Mesothelial cell of epicardium (in vitro differentiated cells): ENCODE measurements around the gene ZNF536. TPM values are rescaled to one million over a fixed set of nuclear protein-coding genes. Genes with fewer than 3 reads are reported as not detected.

Experiments used
- DNase-seq, 2 experiments: peaks; one replicate each; pipeline ENCODE4 v3.0.0; 2021; ENCODE audit warnings: low spot score in 2 of 2; ENCODE audit not compliant: unreplicated experiment in 2 of 2
- H3K27ac Mint-ChIP-seq: 2 replicates; pipeline ENCODE4 v1.8.0; 2021; ENCODE audit warnings: mixed read lengths
- H3K27me3 Mint-ChIP-seq: 2 replicates; pipeline ENCODE4 v1.8.0; 2021; ENCODE audit warnings: low read depth, mixed read lengths
- H3K36me3 Mint-ChIP-seq: 2 replicates; pipeline ENCODE4 v1.8.0; 2021; ENCODE audit warnings: mixed read lengths
- H3K4me1 Mint-ChIP-seq: 2 replicates; pipeline ENCODE4 v1.8.0; 2021; ENCODE audit warnings: mixed read lengths
- H3K4me3 Mint-ChIP-seq: 2 replicates; pipeline ENCODE4 v1.8.0; 2021; ENCODE audit warnings: mild to moderate bottlenecking, moderate library complexity, mixed read lengths
- H3K9me3 Mint-ChIP-seq: 2 replicates; pipeline ENCODE4 v1.8.0; 2021; ENCODE audit warnings: mixed read lengths
- total RNA-seq: library from RNA; stranded (reverse); gene quantifications from 3 replicates; pipeline ENCODE4 v1.2.1, GENCODE V29; 2021
- TF ChIP-seq, protein P1 (sequence below): fragments of 200-600 bp; sonication (generic); IDR thresholded peaks from one replicate; pipeline ENCODE4 v1.5.0; 2021; ENCODE audit warnings: antibody characterized with exemption; ENCODE audit not compliant: unreplicated experiment

ZNF536 gene
- total RNA-seq, 1 donor from 2014 or later: 9.2 TPM

DNA sequence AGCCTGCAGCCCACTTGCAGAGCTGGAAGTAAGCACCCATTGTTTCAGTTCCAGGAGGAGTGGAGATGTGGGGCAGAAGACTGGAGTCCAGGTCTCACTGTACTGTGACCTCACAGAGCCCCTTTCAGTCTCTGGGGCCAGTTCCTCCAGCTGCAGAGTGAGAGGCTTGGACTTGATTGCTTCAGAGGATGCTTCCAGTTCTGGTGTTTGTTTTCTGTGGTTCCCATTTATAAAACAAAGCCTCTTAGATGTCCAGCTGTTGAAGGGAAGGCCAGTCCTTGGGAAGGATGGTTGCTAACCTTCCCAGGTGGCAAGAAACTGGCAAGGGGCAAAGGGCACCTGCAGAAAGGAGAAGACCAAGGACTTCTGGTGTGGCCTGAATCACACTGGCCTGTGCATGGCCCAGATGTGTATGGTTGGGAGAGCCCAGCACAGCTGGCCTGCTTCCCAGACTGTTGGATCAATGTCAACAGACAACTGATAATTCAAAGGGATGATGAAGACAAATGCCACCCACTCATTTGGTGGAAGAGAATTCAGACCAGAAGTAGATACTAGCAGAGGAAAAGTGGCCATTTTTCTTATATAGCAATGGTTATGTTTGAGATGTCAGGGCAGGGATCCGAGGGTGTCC lies 218.5 kb downstream of the ZNF536 start:
- Mint-ChIP-seq H3K9me3 (peaks cover 3% of the 10 kb centered on the region), H3K27me3 (peaks cover 53% of the 10 kb centered on the region), H3K4me3 (no peak overlapping the region), H3K27ac (no peak overlapping the region), H3K36me3 (no peaks in the 10 kb centered on the region), H3K4me1 (peaks cover 2% of the 10 kb centered on the region)
- DNase-seq: no peak
- TF ChIP-seq, protein P1, sequence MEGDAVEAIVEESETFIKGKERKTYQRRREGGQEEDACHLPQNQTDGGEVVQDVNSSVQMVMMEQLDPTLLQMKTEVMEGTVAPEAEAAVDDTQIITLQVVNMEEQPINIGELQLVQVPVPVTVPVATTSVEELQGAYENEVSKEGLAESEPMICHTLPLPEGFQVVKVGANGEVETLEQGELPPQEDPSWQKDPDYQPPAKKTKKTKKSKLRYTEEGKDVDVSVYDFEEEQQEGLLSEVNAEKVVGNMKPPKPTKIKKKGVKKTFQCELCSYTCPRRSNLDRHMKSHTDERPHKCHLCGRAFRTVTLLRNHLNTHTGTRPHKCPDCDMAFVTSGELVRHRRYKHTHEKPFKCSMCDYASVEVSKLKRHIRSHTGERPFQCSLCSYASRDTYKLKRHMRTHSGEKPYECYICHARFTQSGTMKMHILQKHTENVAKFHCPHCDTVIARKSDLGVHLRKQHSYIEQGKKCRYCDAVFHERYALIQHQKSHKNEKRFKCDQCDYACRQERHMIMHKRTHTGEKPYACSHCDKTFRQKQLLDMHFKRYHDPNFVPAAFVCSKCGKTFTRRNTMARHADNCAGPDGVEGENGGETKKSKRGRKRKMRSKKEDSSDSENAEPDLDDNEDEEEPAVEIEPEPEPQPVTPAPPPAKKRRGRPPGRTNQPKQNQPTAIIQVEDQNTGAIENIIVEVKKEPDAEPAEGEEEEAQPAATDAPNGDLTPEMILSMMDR: no peak

DNA sequence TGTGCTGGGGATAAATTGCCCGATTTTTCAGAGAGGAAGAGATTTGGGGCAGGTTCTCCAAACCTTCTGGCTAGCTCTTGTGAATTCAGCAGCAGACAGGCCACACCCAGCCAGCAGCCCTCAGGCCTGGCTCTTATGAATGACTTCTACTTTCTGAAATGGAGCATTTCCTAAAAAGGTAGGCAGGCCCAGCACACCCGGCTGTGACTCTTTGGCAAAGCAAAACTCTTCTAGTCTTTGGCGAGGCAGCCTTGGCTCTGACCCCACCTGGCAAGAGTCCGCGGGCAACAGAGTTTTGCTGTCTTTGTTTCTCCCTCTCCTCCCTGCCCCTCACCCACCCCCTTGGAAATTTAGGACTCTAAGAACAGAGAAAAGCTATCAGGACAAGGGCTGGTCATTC lies 221.2 kb downstream of the ZNF536 start:
- no peak overlapping the region for H3K27ac Mint-ChIP-seq
- H3K36me3 Mint-ChIP-seq: no peaks in the 10 kb centered on the region
- H3K27me3 Mint-ChIP-seq: peaks cover 69% of the 10 kb centered on the region
- H3K4me3 Mint-ChIP-seq: no peak overlapping the region
- peaks cover 2% of the 10 kb centered on the region for H3K4me1 Mint-ChIP-seq
- TF ChIP-seq, protein P1: no peak
- DNase-seq: no peak
- H3K9me3 Mint-ChIP-seq: peaks cover 3% of the 10 kb centered on the region

DNA sequence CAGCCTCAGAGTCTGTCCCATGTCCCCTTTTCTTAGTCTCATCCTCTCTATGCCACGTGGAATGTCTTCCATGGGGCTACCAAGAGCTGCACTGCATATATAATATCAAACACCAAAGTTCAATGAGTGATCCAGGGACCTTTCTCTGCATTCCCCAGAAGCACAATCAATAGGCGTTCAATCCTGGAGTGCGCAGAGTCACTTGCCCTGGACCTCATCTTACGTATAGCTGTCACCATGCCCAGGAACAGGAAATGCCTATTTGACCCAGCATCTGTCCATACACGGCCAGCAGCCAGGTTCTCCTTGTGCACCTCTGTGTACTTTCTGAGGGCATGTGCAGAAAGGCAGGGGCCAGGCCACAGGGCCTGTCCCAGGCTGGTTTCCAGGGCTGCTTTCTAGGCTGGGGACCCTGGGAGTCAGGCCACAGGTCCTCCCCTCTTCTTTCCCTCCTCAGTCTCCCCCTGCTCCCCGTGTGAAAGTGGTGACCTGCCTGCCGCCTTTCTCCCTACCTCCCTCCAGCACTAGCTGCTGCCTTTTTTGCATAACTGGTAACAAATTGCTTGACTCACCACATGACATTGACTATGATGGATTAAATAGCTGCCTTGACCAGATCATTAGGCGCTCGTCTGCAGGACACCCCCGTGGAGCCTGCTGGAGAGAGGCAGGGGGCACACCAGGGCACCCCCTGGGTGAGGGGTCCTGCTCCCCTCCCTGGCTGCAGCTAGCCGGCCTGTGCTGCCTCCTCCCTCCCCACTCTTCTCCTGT lies 222.0 kb downstream of the ZNF536 start:
- Mint-ChIP-seq H3K9me3 (peaks cover 3% of the 10 kb centered on the region), H3K27me3 (peaks cover 70% of the 10 kb centered on the region), H3K4me3 (no peak overlapping the region), H3K36me3 (no peaks in the 10 kb centered on the region), H3K27ac (no peak overlapping the region), H3K4me1 (peaks cover 2% of the 10 kb centered on the region)
- TF ChIP-seq, protein P1: no peak
- DNase-seq: no peak

DNA sequence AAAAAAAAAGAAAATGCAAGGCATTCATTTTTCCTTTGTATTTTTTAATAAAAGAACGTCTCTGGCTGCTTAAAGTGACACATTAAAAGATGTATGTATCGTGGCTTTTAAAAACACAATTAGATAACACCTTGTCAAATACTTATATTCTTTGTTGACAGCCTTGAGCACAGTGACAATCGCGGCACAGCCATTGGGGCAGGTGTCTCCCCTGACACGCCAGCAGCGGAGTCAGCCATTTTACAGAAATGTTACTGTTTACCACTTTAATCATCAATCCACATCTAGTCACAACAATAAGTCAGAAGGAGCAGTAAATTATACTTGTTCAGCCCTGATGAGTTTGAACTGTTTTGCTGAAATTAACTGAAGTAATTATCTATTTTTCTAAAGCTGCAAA lies 224.1 kb downstream of the ZNF536 start:
- H3K27ac Mint-ChIP-seq: no peak overlapping the region
- H3K27me3 Mint-ChIP-seq: peaks cover 71% of the 10 kb centered on the region
- no peak for DNase-seq
- no peaks in the 10 kb centered on the region for H3K36me3 Mint-ChIP-seq
- H3K9me3 Mint-ChIP-seq: peaks cover under 1% of the 10 kb centered on the region
- TF ChIP-seq, protein P1: no peak
- peaks cover 2% of the 10 kb centered on the region for H3K4me1 Mint-ChIP-seq
- H3K4me3 Mint-ChIP-seq: no peak overlapping the region

DNA sequence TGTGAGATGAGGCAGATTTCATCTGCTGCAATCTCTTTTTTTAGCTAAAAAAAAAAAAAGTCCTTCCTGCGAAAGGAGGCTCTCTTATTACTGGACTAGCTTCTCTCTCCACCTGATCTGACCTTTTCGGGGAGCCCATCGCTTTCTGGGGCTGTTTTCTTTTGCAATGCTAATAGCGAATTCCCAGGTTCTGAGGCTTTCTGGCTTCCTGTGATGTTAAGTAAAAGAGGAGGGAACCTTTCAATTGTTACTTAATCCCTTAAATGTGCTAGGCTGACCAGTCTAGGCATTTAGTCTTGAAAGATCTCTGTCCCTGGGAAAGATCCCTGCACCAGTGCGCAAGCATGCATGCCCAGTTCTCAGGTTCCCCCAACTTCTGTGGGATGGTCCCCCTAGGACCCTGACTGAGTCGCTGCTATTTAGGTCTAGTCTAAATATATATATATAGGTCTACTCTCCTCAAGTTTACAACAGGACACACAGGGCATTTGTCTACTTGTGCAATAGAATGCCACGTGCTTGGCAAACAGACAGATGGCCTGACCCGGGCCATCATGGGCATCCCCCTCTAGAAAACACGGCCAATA lies 224.7 kb downstream of the ZNF536 start:
- peaks cover 2% of the 10 kb centered on the region for H3K4me1 Mint-ChIP-seq
- H3K36me3 Mint-ChIP-seq: no peaks in the 10 kb centered on the region
- no peak for DNase-seq
- no peaks in the 10 kb centered on the region for H3K9me3 Mint-ChIP-seq
- peaks cover 77% of the 10 kb centered on the region for H3K27me3 Mint-ChIP-seq
- H3K4me3 Mint-ChIP-seq: no peak overlapping the region
- no peak overlapping the region for H3K27ac Mint-ChIP-seq
- TF ChIP-seq, protein P1: no peak
